IPS-18c (cell line): ENCODE measurements around the gene IGSF9.

Experiments
- H3K4me3 ChIP-seq: 2 replicates; pipeline ENCODE4 v1.7.0; 2013; ENCODE audit warnings: low read depth, mild to moderate bottlenecking, low read length, moderate library complexity; ENCODE audit not compliant: insufficient read depth
- H3K9me3 ChIP-seq: one replicate; pipeline ENCODE4 v1.6.1; 2013; ENCODE audit warnings: mild to moderate bottlenecking, low read length, moderate library complexity; ENCODE audit not compliant: control insufficient read depth, insufficient read depth

The IGSF9 gene

DNA sequence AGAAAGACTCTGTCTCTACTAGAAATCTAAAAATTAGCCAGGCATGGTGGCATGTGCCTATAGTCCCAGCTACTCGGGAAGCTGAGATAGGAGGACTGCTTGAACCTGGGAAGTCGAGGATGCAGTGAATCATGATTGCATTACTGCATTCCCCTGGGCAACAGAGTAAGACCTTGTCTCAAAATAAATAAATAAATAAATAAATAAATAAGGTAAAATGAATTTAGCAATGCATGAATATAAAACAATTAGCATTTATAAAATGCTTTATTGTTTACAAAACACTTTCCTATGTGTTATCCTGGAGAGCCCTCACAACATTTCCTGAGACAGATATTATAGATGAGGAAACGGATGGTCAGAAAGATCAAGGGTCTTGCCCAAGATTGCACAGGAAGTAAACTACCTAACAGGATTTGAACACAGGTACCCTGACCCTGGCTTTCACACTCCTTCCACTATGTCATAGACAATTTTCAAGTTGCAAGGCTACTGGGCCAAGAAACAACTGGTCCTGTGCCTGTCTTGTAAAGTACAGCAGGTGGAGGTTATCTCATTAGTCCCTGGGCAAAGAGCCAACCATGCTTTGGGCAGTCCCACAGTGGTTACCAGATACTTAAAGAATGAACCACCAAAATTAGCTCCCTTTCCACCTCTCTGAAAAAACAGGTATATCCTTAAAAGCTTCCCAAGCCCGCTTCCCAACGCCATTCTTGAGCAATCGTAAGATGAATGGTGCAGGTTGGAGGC is 67.5 kb downstream of the IGSF9 start:
- Histone ChIP-seq H3K9me3 (peaks cover under 1% of the 10 kb centered on the region), H3K4me3 (no peak overlapping the region)
